Common myeloid progenitor, CD34-positive (primary cell): ENCODE data around the gene KDM4C.

Source experiments
- CTCF ChIA-PET: fragments of 350-600 bp; sonication (Branson Sonifier 250); formaldehyde crosslinking; loops from one replicate; lab custom pipeline; 2021; ENCODE audit warnings: antibody characterized with exemption; lab: Charles Lee
- POLR2A ChIA-PET: fragments of 350-600 bp; sonication (Branson Sonifier 250); formaldehyde crosslinking; loops from one replicate; lab custom pipeline; 2021; ENCODE audit warnings: antibody characterized with exemption; lab: Charles Lee
- DNase-seq, 3 donors: peaks; one replicate each; pipeline versions ENCODE4 v3.0.0 to v3.0.0-alpha.2; 2013
- H3K27ac ChIP-seq, 2 experiments: 1 replicate in 1 of 2; 2 replicates in 1 of 2; pipeline ENCODE4 v1.7.0; 2013; ENCODE audit warnings: inconsistent platforms in 2 of 2, low read length in 2 of 2, mild to moderate bottlenecking in 2 of 2, low read depth in 1 of 2, moderate library complexity in 1 of 2; ENCODE audit not compliant: severe bottlenecking in 2 of 2, insufficient read depth in 1 of 2, poor library complexity in 1 of 2
- H3K27me3 ChIP-seq, 5 experiments: replicated peaks in 2 of 5; 1 replicate in 3 of 5; 2 replicates in 2 of 5; pipeline versions ENCODE4 v1.6.1 to v1.7.0; 2013; ENCODE audit warnings: low read length in 4 of 5, mild to moderate bottlenecking in 2 of 5, moderate library complexity in 2 of 5, inconsistent platforms in 1 of 5; ENCODE audit not compliant: insufficient read depth in 5 of 5, control insufficient read depth in 4 of 5
- H3K36me3 ChIP-seq, 4 experiments: 1 replicate in 2 of 4; 2 replicates in 2 of 4; pipeline versions ENCODE4 v1.6.1 to v1.7.0; 2013; ENCODE audit warnings: low read length in 3 of 4, control low read depth in 1 of 4, mild to moderate bottlenecking in 1 of 4; ENCODE audit not compliant: control insufficient read depth in 4 of 4, insufficient read depth in 4 of 4
- H3K4me1 ChIP-seq, 4 experiments: 1 replicate in 3 of 4; 2 replicates in 1 of 4; pipeline versions ENCODE4 v1.6.1 to v1.7.1; 2013; ENCODE audit warnings: low read length in 3 of 4, mild to moderate bottlenecking in 3 of 4, control low read depth in 1 of 4, inconsistent platforms in 1 of 4, moderate library complexity in 1 of 4; ENCODE audit not compliant: control insufficient read depth in 4 of 4, insufficient read depth in 4 of 4; ENCODE audit errors: control extremely low read depth in 1 of 4
- H3K4me3 ChIP-seq, 7 experiments: 1 replicate in 4 of 7; 2 replicates in 3 of 7; pipeline versions ENCODE4 v1.5.1 to v1.7.0; 2013; ENCODE audit warnings: mild to moderate bottlenecking in 7 of 7, low read length in 6 of 7, moderate library complexity in 6 of 7, inconsistent platforms in 2 of 7, low read depth in 2 of 7, control low read depth in 1 of 7; ENCODE audit not compliant: insufficient read depth in 4 of 7, control insufficient read depth in 1 of 7; ENCODE audit errors: extremely low read depth in 1 of 7
- H3K9me3 ChIP-seq, 5 experiments: 1 replicate in 4 of 5; 2 replicates in 1 of 5; pipeline versions ENCODE4 v1.6.1 to v1.7.1; 2013; ENCODE audit warnings: low read length in 4 of 5, mild to moderate bottlenecking in 2 of 5, inconsistent platforms in 1 of 5, low read depth in 1 of 5, moderate library complexity in 1 of 5; ENCODE audit not compliant: control insufficient read depth in 4 of 5, insufficient read depth in 2 of 5; ENCODE audit errors: control extremely low read depth in 1 of 5
- WGBS: methylation state at CpG from one replicate; pipeline ENCODE4 v1.1.5; 2013; ENCODE audit not compliant: insufficient coverage; 5-methylcytosine and 5-hydroxymethylcytosine counted together

Gene KDM4C

GRCh38 chr9:6893350-6894131 lies 135.8 kb downstream of the KDM4C start:
- Histone ChIP-seq H3K4me3 (no peak overlapping the region), H3K9me3 (no peaks in the 10 kb centered on the region), H3K36me3 (peaks cover 0 to 21% (median 9%) of the 10 kb centered on the region in 4 experiments), H3K27ac (no peak overlapping the region), H3K27me3 (no peaks in the 10 kb centered on the region), H3K4me1 (peaks cover 0 to 23% (median 10%) of the 10 kb centered on the region in 4 experiments)
- DNase-seq, result peak in 2 of 3 donors; percentile 47 to 73
- WGBS, result 87% methylated on average over 3 of the region's 6 CpGs
- POLR2A ChIA-PET, result no interaction called here
- CTCF ChIA-PET, result no interaction called here

GRCh38 chr9:6894135-6894534 lies 136.4 kb downstream of the KDM4C start:
- ChIA-PET POLR2A (no interaction called here), CTCF (interaction anchor here (0.7 kb wide), 1 partner anchor 14 kb away, joined by 3 read pairs; no protein-coding TSS in a partner anchor)
- H3K27me3 ChIP-seq, result no peaks in the 10 kb centered on the region
- peaks cover 0 to 21% (median 9%) of the 10 kb centered on the region in 4 experiments for H3K36me3 ChIP-seq
- no peak overlapping the region for H3K4me3 ChIP-seq
- WGBS, result no CpG with 5 or more reads among the region's 3 CpGs
- H3K4me1 ChIP-seq, result peaks cover 0 to 23% (median 10%) of the 10 kb centered on the region in 4 experiments
- DNase-seq, result peak in 2 of 3 donors; percentile 23 to 33
- H3K9me3 ChIP-seq, result no peaks in the 10 kb centered on the region
- H3K27ac ChIP-seq, result no peak overlapping the region

DNA sequence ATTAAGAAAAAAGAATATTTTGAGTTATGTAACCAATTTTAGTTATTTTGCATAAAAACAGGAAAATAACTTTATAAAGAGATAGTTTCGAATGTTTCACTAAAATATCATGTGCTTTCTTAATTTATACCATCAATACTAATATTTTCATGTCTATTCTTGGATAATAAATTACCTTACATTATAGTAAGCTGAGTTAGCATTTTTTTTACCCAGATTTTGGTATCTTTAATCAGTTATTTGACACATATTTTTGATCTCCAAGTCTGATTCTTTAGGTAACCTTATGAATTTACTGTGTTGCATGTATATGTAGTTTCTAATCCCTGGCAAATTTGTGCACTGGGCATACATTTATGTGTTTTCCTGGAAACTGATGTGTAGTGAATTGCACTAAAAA lies 138.0 kb downstream of the KDM4C start:
- no peak for DNase-seq
- peaks cover 0 to 16% (median 7%) of the 10 kb centered on the region in 4 experiments for H3K4me1 ChIP-seq
- H3K27me3 ChIP-seq, result no peaks in the 10 kb centered on the region
- no peak overlapping the region for H3K4me3 ChIP-seq
- H3K9me3 ChIP-seq, result no peaks in the 10 kb centered on the region
- no CpG with 5 or more reads among the region's 1 CpG for WGBS
- H3K27ac ChIP-seq, result no peak overlapping the region
- POLR2A ChIA-PET, result no interaction called here
- CTCF ChIA-PET, result no interaction called here
- peaks cover 0 to 15% (median 5%) of the 10 kb centered on the region in 4 experiments for H3K36me3 ChIP-seq

DNA sequence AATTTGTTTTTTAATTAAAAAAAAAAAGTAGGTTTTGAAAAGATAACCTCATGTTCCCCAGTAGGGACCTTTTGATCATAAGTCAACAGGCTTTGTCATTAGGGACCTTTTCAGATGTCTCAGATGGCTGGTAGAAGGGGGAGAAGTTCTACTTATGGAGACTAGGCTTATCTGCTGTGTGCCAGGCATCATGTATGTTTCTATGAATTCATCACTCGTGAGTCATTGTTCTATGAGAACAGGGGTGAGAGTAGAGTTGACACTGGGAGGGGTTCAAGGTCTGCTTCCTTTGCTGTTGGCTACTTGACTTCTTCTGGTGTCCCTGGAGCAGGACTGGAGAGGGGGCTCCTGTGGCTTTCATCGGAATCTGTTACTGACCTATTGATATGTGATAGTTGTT lies 138.8 kb downstream of the KDM4C start:
- Histone ChIP-seq H3K27ac (no peak overlapping the region), H3K9me3 (no peaks in the 10 kb centered on the region), H3K4me1 (peaks cover 0 to 16% (median 7%) of the 10 kb centered on the region in 4 experiments), H3K4me3 (no peak overlapping the region), H3K36me3 (peaks cover 0 to 15% (median 4%) of the 10 kb centered on the region in 4 experiments), H3K27me3 (no peaks in the 10 kb centered on the region)
- whole genome bisulfite sequencing, result 88% methylated on average over 1 of the region's 2 CpGs
- POLR2A ChIA-PET, result no interaction called here
- peak; percentile 25 to 84 (median 73) for DNase-seq
- CTCF ChIA-PET, result no interaction called here

DNA sequence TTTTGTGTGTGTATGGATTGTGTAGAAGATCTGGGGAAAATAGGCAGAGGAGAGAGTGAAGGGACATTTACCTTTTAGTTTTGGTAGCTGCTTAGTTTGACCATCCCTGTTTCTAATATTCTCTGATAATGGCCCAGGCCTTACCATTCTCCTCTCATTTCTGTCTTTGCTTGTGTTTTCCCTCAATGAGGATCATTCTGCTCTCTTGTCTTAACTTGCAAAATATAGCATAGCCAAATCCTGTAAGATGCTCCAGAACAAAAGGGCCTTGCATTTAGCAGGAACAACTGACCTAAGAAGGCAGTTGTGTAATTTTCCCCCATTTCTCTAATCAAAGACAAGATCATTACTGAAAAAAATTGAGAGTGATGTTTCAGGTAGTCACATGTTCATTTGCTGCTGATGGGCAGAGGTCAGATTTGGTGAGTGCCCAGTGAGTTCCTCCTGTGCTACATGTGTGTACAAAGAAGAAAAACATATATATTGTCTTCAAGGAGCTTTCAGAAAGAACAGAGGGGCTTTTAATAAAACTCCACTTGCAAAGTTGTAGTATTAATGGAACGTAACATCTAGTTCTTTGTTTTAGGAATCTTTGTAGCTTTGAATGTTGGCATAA lies 139.5 kb downstream of the KDM4C start:
- Histone ChIP-seq H3K36me3 (peaks cover 0 to 15% (median 4%) of the 10 kb centered on the region in 4 experiments), H3K27me3 (no peaks in the 10 kb centered on the region), H3K4me3 (no peak overlapping the region), H3K27ac (no peak overlapping the region), H3K9me3 (no peaks in the 10 kb centered on the region), H3K4me1 (peaks cover 0 to 18% (median 7%) of the 10 kb centered on the region in 4 experiments)
- ChIA-PET CTCF (interaction anchor here (1.0 kb wide), 1 partner anchor 8 kb away, joined by 3 read pairs; no protein-coding TSS in a partner anchor), POLR2A (interaction anchor here (0.6 kb wide), 1 partner anchor 1104 kb away, joined by 3 read pairs; no protein-coding TSS in a partner anchor)
- no peak for DNase-seq
- no CpG with 5 or more reads among the region's 1 CpG for WGBS

DNA sequence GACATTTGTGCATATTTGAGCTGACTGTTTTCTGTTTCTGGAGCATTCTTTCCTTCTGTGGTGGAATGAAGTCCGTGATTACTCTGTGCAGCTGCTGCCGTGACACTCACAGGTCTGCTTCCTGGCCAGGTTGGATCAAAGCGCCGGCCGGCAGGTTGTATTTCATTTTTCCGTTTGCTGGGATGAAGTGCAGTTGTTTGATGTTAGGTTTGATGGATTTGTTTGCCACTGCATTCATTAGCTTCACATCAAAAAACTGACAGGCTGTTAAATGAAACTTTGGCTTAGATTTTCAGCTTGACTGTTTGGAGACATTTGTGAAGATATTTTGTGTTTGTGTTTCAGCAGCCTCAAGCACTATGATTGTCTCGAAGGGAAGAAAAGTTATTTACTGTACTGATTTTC lies 140.1 kb downstream of the KDM4C start:
- H3K4me3 ChIP-seq, result no peak overlapping the region
- POLR2A ChIA-PET, result interaction anchor here (0.6 kb wide), 2 partner anchors 55 to 1547 kb away, joined by 3 read pairs; no protein-coding TSS in a partner anchor
- DNase-seq, result no peak
- no peaks in the 10 kb centered on the region for H3K27me3 ChIP-seq
- no peaks in the 10 kb centered on the region for H3K9me3 ChIP-seq
- CTCF ChIA-PET, result interaction anchor here (1.0 kb wide), 1 partner anchor 9 kb away, joined by 3 read pairs; no protein-coding TSS in a partner anchor
- WGBS, result 89% methylated on average over 1 of the region's 7 CpGs
- peaks cover 0 to 15% (median 4%) of the 10 kb centered on the region in 4 experiments for H3K36me3 ChIP-seq
- peaks cover 0 to 22% (median 9%) of the 10 kb centered on the region in 4 experiments for H3K4me1 ChIP-seq
- H3K27ac ChIP-seq, result no peak overlapping the region
